Measurements from ENCODE around the gene VASH1. TPM values are rescaled to one million over a fixed set of nuclear protein-coding genes. Genes with fewer than 3 reads are reported as not detected.
A peak's percentile ranks its signal among the peaks of the same experiment; 100 is the strongest.

VASH1 gene
- total RNA-seq, 1 experiment from 2014 or later = 4.3 TPM

DNA sequence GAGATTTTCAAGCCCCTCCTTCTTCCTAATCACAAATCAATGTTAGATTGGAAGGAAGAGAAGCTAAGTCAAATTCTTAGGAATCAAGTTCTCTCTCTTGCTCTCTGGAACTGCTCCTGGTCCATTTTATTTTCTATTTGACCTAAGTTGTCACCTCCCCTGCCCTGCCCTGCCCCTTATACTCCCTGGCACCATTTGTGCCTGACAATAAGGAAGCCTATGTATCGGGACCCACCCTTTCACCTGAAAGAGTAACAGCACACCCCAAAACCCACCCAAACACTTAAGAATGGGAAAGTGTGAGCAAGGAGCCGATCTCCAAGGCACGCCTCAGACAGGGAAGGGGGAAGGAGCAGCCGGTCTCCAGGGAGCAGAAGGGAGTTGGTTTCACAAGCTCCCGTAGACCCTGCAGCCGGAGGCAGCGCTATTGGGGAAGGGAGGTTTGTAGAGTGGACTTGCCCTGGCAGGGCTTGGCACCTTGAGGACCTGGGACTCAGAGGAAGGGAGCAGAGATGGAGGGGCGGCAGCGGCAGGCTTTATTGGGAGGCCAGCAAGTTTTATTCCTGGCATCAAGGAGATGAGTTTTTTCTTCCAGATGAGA is 66.5 kb downstream of the VASH1 start:
- BruUV-seq (replicated peaks) = no TSS peak
- Histone ChIP-seq H2AFZ (no peak overlapping the region), H3K79me2 (ENCODE audit: low read depth) (no peaks in the 10 kb centered on the region), H3K27me3 (ENCODE audit: insufficient read depth, low read depth) (peaks cover 96% of the 10 kb centered on the region), H3F3A (ENCODE audit: insufficient read depth, low read depth) (no peaks in the 10 kb centered on the region), H3K4me2 (peak overlapping the region; percentile 2; the same call in 1 of the 2 replicates), H3K4me3 (no peak overlapping the region), H4K20me1 (ENCODE audit: insufficient read depth) (no peaks in the 10 kb centered on the region), H3K36me3 (ENCODE audit: low read depth) (no peaks in the 10 kb centered on the region), H3K9me2 (ENCODE audit: insufficient read depth) (no peaks in the 10 kb centered on the region), H3K4me1 (replicated peaks; ENCODE audit: insufficient read depth) (no peaks in the 10 kb centered on the region), H3K9me3 (ENCODE audit: insufficient read depth, low read depth) (0 out of 2 replicates have a peak, but pooled peaks cover 5% of the 10 kb centered on the region), H3K27ac (no peak overlapping the region)
- no peak for DNase-seq
- ChIA-PET POLR2A (ENCODE audit: unreplicated experiment) (no interaction called here), CTCF (interaction anchor here (0.5 kb wide), 1 partner anchor 395 kb away, joined by 6 read pairs; no protein-coding TSS in a partner anchor)
- TF ChIP-seq, protein P1, sequence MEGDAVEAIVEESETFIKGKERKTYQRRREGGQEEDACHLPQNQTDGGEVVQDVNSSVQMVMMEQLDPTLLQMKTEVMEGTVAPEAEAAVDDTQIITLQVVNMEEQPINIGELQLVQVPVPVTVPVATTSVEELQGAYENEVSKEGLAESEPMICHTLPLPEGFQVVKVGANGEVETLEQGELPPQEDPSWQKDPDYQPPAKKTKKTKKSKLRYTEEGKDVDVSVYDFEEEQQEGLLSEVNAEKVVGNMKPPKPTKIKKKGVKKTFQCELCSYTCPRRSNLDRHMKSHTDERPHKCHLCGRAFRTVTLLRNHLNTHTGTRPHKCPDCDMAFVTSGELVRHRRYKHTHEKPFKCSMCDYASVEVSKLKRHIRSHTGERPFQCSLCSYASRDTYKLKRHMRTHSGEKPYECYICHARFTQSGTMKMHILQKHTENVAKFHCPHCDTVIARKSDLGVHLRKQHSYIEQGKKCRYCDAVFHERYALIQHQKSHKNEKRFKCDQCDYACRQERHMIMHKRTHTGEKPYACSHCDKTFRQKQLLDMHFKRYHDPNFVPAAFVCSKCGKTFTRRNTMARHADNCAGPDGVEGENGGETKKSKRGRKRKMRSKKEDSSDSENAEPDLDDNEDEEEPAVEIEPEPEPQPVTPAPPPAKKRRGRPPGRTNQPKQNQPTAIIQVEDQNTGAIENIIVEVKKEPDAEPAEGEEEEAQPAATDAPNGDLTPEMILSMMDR (conservative IDR thresholded peaks at IDR 0.05) = no peak
- no peak for TF ChIP-seq EZH2 (IDR thresholded peaks at IDR 0.05; ENCODE audit: low read depth)
- intact Hi-C loops (cut with micrococcal nuclease; ENCODE audit: unreplicated experiment) = no loop called here

DNA sequence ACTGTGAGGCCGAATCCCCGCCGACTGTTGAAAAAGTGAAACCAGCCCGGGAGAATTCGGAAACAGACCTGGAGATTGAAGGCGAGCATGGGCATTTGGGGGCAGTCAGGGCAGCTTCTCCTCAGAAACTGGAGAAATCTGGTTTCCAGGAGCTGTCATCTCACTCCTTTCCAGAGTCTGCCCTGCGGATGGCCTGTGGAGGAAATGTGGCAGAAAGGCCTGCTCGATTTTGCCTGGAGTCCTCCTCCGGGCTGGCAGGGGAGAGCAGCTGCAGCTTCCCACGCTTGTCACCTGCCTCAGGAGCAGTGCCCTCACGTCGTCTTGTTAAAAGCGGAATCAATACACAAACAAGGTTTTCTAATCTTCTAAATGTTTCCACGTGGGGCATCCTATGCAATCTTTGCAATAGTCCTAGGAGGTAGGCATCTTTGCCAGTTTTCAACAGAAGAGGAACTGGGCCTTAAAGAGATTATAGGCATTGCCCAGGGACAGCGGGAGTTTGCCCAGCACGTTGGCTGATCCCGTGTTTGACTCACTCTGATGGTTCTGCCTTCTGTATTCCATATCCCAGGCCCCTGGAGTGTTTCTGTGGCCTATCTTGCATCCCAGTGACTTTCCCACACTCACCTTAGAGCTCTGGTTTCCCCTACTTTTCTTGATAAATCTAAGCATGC is 67.2 kb downstream of the VASH1 start:
- H4K20me1 ChIP-seq (ENCODE audit: insufficient read depth) = no peaks in the 10 kb centered on the region
- BruUV-seq (replicated peaks) = no TSS peak
- H3K9me3 ChIP-seq (ENCODE audit: insufficient read depth, low read depth) = 0 out of 2 replicates have a peak, but pooled peaks cover 5% of the 10 kb centered on the region
- H3K9me2 ChIP-seq (ENCODE audit: insufficient read depth) = no peaks in the 10 kb centered on the region
- POLR2A ChIA-PET (ENCODE audit: unreplicated experiment) = no interaction called here
- H3K79me2 ChIP-seq (ENCODE audit: low read depth) = no peaks in the 10 kb centered on the region
- intact Hi-C loops (cut with micrococcal nuclease; ENCODE audit: unreplicated experiment) = no loop called here
- H2AFZ ChIP-seq = 0 out of 2 replicates have a peak overlapping the region, but pooled peaks have one; percentile 4
- TF ChIP-seq, protein P1 (conservative IDR thresholded peaks at IDR 0.05) = no peak
- TF ChIP-seq EZH2 (IDR thresholded peaks at IDR 0.05; ENCODE audit: low read depth) = no peak
- H3K4me2 ChIP-seq = peak overlapping the region; percentile 2; the same call in 1 of the 2 replicates
- no peaks in the 10 kb centered on the region for H3K4me1 ChIP-seq (replicated peaks; ENCODE audit: insufficient read depth)
- no peak for DNase-seq
- peaks cover 97% of the 10 kb centered on the region for H3K27me3 ChIP-seq (ENCODE audit: insufficient read depth, low read depth)
- no peak overlapping the region for H3K4me3 ChIP-seq
- no peaks in the 10 kb centered on the region for H3K36me3 ChIP-seq (ENCODE audit: low read depth)
- no peak overlapping the region for H3K27ac ChIP-seq
- H3F3A ChIP-seq (ENCODE audit: insufficient read depth, low read depth) = no peaks in the 10 kb centered on the region
- CTCF ChIA-PET = interaction anchor here (0.5 kb wide), 1 partner anchor 396 kb away, joined by 6 read pairs; no protein-coding TSS in a partner anchor

DNA sequence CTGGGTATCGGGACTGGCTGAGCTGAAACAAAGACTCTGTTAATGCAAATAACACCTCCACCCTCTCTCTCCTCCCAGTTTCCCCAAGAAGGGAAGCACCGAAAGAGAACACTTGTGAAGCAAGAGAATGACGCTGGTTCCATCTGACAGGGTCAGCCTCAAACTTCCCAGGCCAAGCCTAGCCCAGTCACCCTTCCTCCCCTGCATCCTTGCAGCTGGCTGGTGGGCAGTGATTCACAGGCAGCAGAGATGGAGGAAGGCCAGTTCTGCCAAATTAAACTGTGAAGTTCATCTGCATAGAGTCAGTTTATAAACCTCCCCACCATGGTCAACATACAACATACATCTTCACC is 67.7 kb downstream of the VASH1 start:
- POLR2A ChIA-PET (ENCODE audit: unreplicated experiment) = no interaction called here
- CTCF ChIA-PET = no interaction called here

More for the DNA sequence above, 67.7 kb downstream of the VASH1 start:
- H3K4me2 ChIP-seq = no peak overlapping the region
- intact Hi-C loops (cut with micrococcal nuclease; ENCODE audit: unreplicated experiment) = no loop called here
- H3K4me1 ChIP-seq (replicated peaks; ENCODE audit: insufficient read depth) = no peaks in the 10 kb centered on the region
- H3F3A ChIP-seq (ENCODE audit: insufficient read depth, low read depth) = no peaks in the 10 kb centered on the region
- H3K4me3 ChIP-seq = no peak overlapping the region
- BruUV-seq (replicated peaks) = no TSS peak
- no peaks in the 10 kb centered on the region for H3K9me2 ChIP-seq (ENCODE audit: insufficient read depth)
- no peaks in the 10 kb centered on the region for H4K20me1 ChIP-seq (ENCODE audit: insufficient read depth)
- H2AFZ ChIP-seq = no peak overlapping the region
- DNase-seq = no peak
- 0 out of 2 replicates have a peak, but pooled peaks cover 5% of the 10 kb centered on the region for H3K9me3 ChIP-seq (ENCODE audit: insufficient read depth, low read depth)
- H3K36me3 ChIP-seq (ENCODE audit: low read depth) = no peaks in the 10 kb centered on the region
- H3K79me2 ChIP-seq (ENCODE audit: low read depth) = no peaks in the 10 kb centered on the region
- H3K27ac ChIP-seq = no peak overlapping the region
- TF ChIP-seq EZH2 (IDR thresholded peaks at IDR 0.05; ENCODE audit: low read depth) = no peak
- TF ChIP-seq, protein P1 (conservative IDR thresholded peaks at IDR 0.05) = no peak
- H3K27me3 ChIP-seq (ENCODE audit: insufficient read depth, low read depth) = peaks cover 96% of the 10 kb centered on the region
